ENCODE measurements around the gene FIBCD1. TPM values are rescaled to one million over a fixed set of nuclear protein-coding genes. Genes with fewer than 3 reads are reported as not detected.

The FIBCD1 gene
- polyA plus RNA-seq, 1 of the 3 experiments (the other 2 are of a cell fraction) = 1.3 TPM

GRCh38 chr9:130854835-130855234 is 84.2 kb downstream of the FIBCD1 start:
- H4K20me1 ChIP-seq (ENCODE audit: insufficient read depth) = peaks cover 34% of the 10 kb centered on the region
- POLR2A ChIA-PET = no interaction called here
- TF ChIP-seq ELF1 (IDR thresholded peaks at IDR 0.05) (no peak), NFIC (IDR thresholded peaks at IDR 0.05; ENCODE audit: borderline replicate concordance) (no peak), RCOR1 (IDR thresholded peaks at IDR 0.05; ENCODE audit: low read length) (no peak), POLR2AphosphoS5 (IDR thresholded peaks at IDR 0.05; ENCODE audit: low read depth, low read length) (no peak), CHD2 (IDR thresholded peaks at IDR 0.05; ENCODE audit: low read length, partially characterized antibody) (no peak), RXRA (IDR thresholded peaks at IDR 0.05; ENCODE audit: borderline replicate concordance, low read depth) (no peak), GABPA (IDR thresholded peaks at IDR 0.05; ENCODE audit: low read depth) (no peak), TEAD4 (IDR thresholded peaks at IDR 0.05; ENCODE audit: borderline replicate concordance, insufficient read depth) (no peak), MXI1 (IDR thresholded peaks at IDR 0.05; ENCODE audit: low read depth, low read length) (no peak)

GRCh38 chr9:130854092-130854491 is 85.0 kb downstream of the FIBCD1 start:
- POLR2A ChIA-PET = no interaction called here
- H3K27ac ChIP-seq (ENCODE audit: low read depth in 2 of 2, low read length in 1 of 2) = no peak overlapping the region
- H3K4me3 ChIP-seq (ENCODE audit: low read depth in 2 of 2, low read length in 1 of 2) = no peak overlapping the region

More at GRCh38 chr9:130854835-130855234, 84.2 kb downstream of the FIBCD1 start:
- H3K4me2 ChIP-seq = no peak overlapping the region
- H3K9me2 ChIP-seq = no peaks in the 10 kb centered on the region
- H3K27me3 ChIP-seq (ENCODE audit: insufficient read depth) = no peaks in the 10 kb centered on the region
- CTCF ChIA-PET = interaction anchor here (0.7 to 7.5 kb wide), 10 partner anchors 8 to 192 kb away, joined by 3 to 86 read pairs (median 3); no protein-coding TSS in a partner anchor
- DNase-seq = no peak
- peaks cover 99% of the 10 kb centered on the region for H3K79me2 ChIP-seq (ENCODE audit: insufficient read depth)
- 99% methylated on average over 7 of the region's 9 CpGs for WGBS (ENCODE audit: low lambda C conversion rate)
- no peak overlapping the region for H3K4me3 ChIP-seq (ENCODE audit: low read depth in 2 of 2, low read length in 1 of 2)
- H3K9ac ChIP-seq = no peak overlapping the region
- H3K27ac ChIP-seq (ENCODE audit: low read depth in 2 of 2, low read length in 1 of 2) = no peak overlapping the region
- H2AFZ ChIP-seq (ENCODE audit: low read depth) = no peak overlapping the region
- H3K36me3 ChIP-seq (replicated peaks in 1 of 2; ENCODE audit: control insufficient read depth in 1 of 2, insufficient read depth in 2 of 2, low read length in 1 of 2) = peaks cover 34 to 40% of the 10 kb centered on the region in 2 experiments
- H3F3A ChIP-seq (replicated peaks; ENCODE audit: insufficient read depth) = peaks cover 36% of the 10 kb centered on the region
- peaks cover 3 to 21% of the 10 kb centered on the region in 2 experiments; a peak in 3 of 4 replicates for H3K4me1 ChIP-seq (ENCODE audit: control insufficient read depth in 1 of 2, insufficient read depth in 2 of 2, low read depth in 1 of 2, low read length in 1 of 2)
- H3K9me3 ChIP-seq = no peaks in the 10 kb centered on the region

More at GRCh38 chr9:130854092-130854491, 85.0 kb downstream of the FIBCD1 start:
- CTCF ChIA-PET = interaction anchor here (0.7 to 7.5 kb wide), 7 partner anchors 10 to 192 kb away, joined by 3 to 86 read pairs (median 3); no protein-coding TSS in a partner anchor
- H2AFZ ChIP-seq (ENCODE audit: low read depth) = no peak overlapping the region
- peaks cover 39% of the 10 kb centered on the region for H3F3A ChIP-seq (replicated peaks; ENCODE audit: insufficient read depth)
- no peaks in the 10 kb centered on the region for H3K27me3 ChIP-seq (ENCODE audit: insufficient read depth)
- DNase-seq = no peak
- peaks cover 33% of the 10 kb centered on the region for H4K20me1 ChIP-seq (ENCODE audit: insufficient read depth)
- 89% methylated on average over 8 of the region's 8 CpGs for WGBS (ENCODE audit: low lambda C conversion rate)
- H3K9ac ChIP-seq = no peak overlapping the region
- H3K79me2 ChIP-seq (ENCODE audit: insufficient read depth) = peaks cover 99% of the 10 kb centered on the region
- H3K4me2 ChIP-seq = no peak overlapping the region
- no peaks in the 10 kb centered on the region for H3K9me3 ChIP-seq
- peaks cover 34 to 35% of the 10 kb centered on the region in 2 experiments for H3K36me3 ChIP-seq (replicated peaks in 1 of 2; ENCODE audit: control insufficient read depth in 1 of 2, insufficient read depth in 2 of 2, low read length in 1 of 2)
- TF ChIP-seq IRF3 (IDR thresholded peaks at IDR 0.05; ENCODE audit: low read depth, low read length) (no peak), TCF12 (IDR thresholded peaks at IDR 0.05) (no peak), RXRA (IDR thresholded peaks at IDR 0.05; ENCODE audit: borderline replicate concordance, low read depth) (no peak), NRF1 (IDR thresholded peaks at IDR 0.05; ENCODE audit: low read depth, low read length) (no peak), TAF1 (IDR thresholded peaks at IDR 0.05; ENCODE audit: borderline replicate concordance, low read depth, low read length) (no peak), FOXJ3 (CRISPR knock-in tag; IDR thresholded peaks at IDR 0.05) (no peak), POLR2AphosphoS5 (IDR thresholded peaks at IDR 0.05; ENCODE audit: low read depth, low read length) (no peak), ELF1 (IDR thresholded peaks at IDR 0.05) (no peak), PBX3 (IDR thresholded peaks at IDR 0.05) (no peak), FOXM1 (IDR thresholded peaks at IDR 0.05; ENCODE audit: low read depth) (no peak), CHD2 (IDR thresholded peaks at IDR 0.05; ENCODE audit: low read length, partially characterized antibody) (no peak), GATA2 (CRISPR knock-in tag; IDR thresholded peaks at IDR 0.05) (no peak)
- peaks cover 3 to 26% of the 10 kb centered on the region in 2 experiments; a peak in 3 of 4 replicates for H3K4me1 ChIP-seq (ENCODE audit: control insufficient read depth in 1 of 2, insufficient read depth in 2 of 2, low read depth in 1 of 2, low read length in 1 of 2)
- H3K9me2 ChIP-seq = no peaks in the 10 kb centered on the region
